ENCODE results near the gene CAPZA3.
"Not testable (repeated sequence)": the region's sequence is repeated elsewhere in the genome, so short reads cannot be mapped to it uniquely, and the experiment has no call there.

The CAPZA3 gene

DNA sequence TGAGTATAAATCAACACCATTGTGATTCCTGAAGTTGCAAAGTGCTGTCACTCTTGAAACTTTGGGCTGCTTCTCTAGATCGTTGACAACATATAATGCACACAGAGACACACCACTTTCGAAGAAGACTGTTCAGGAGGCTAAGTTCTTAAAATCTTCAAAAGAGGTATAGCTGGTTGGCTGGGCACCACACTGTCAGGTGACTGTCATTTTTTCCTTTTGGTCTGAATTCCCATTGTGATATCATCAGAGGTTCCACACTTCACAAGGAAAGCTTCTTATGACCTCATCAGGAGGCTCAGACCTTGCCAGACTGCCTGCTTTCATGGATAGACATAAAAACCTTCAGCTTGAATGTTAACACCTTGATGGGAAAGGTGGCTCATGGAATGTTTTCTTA, at the start of gene CAPZA3, which contains the start of gene PLCZ1:
CAPZA3 (plus strand) TSS at position 301 of the 400 bp plus-strand sequence. CDS start 150 bp downstream, outside the sequence.
PLCZ1 (minus strand) TSS at position 194 of the 400 bp plus-strand sequence. CDS start 641 bp downstream, outside the sequence.
- DNase-seq, result no peak

GRCh38 chr12:18689771-18690170, 48.1 kb upstream of the CAPZA3 start:
- DNase-seq, result no peak

GRCh38 chr12:18690653-18691052, 47.3 kb upstream of the CAPZA3 start:
- DNase-seq, result no peak

GRCh38 chr12:18693986-18694385, 43.9 kb upstream of the CAPZA3 start:
- DNase-seq, result not testable (repeated sequence)

- DNase-seq, result no peak
Observed at GRCh38 chr12:18696971-18697602, 40.8 kb upstream of the CAPZA3 start.

- DNase-seq, result no peak
Observed at GRCh38 chr12:18700271-18700670, 37.6 kb upstream of the CAPZA3 start.

DNA sequence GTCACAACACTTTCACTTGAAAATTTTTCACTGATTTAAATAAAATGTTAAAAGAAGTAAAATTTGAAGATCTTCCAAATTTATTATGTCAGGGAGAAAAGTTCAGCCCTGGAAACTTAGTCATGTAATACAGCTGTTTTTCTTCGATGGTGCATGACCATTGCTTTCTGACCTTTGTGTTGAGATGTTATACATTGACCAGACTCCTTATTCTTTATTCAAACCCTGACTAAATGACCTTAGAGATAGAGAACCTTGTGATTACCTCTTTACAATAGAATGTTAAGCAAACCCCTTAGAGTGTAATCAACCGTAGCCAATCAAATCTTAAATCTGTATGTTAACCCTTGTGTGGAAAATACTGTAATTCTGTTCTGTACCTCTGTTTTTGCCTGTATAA, 34.6 kb upstream of the CAPZA3 start:
- no peak for DNase-seq

GRCh38 chr12:18703911-18704310, 34.0 kb upstream of the CAPZA3 start:
- no peak for DNase-seq

GRCh38 chr12:18706798-18707197, 31.1 kb upstream of the CAPZA3 start:
- DNase-seq, result no peak

DNA sequence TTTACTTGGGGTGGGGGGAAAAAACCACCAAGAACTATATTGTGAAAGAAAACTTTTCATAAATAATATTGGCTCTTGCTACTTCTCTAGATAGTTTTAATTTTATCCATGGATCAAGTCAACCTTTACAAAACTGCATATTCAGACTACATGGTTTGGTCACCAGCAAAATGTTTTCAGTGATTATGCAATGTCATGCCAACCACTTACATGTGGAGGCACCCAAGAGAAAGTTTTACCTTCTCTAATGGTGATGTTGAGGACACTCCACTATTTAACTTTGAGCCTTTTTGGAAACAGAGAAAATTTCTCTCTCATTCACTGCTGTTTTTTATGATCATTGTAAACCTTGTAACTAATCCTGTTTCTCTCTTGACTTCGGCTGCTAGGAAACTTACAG, 21.7 kb upstream of the CAPZA3 start:
- no peak for DNase-seq

- DNase-seq, result no peak
Observed at GRCh38 chr12:18718462-18718861, 19.5 kb upstream of the CAPZA3 start.

GRCh38 chr12:18719922-18720510, 17.9 kb upstream of the CAPZA3 start:
- DNase-seq, result no peak

DNA sequence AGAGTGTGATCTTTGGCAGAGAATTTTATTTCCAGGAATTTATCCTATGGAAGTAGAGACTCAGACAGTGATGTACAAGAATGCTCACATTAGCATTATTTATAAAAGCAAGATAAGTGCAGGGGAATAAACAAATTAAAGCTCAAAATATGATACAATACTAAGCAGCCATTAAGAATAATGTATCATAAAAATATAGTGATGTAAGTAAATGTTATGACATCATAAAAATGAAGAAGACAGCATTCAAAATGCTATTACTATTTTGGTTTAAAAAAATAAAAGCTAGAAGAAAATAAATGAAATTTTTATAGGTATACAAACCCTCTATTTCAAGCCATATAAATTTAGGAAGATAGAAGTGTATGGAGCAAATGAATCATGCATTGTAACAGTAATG, 17.2 kb upstream of the CAPZA3 start:
- no peak for DNase-seq

DNA sequence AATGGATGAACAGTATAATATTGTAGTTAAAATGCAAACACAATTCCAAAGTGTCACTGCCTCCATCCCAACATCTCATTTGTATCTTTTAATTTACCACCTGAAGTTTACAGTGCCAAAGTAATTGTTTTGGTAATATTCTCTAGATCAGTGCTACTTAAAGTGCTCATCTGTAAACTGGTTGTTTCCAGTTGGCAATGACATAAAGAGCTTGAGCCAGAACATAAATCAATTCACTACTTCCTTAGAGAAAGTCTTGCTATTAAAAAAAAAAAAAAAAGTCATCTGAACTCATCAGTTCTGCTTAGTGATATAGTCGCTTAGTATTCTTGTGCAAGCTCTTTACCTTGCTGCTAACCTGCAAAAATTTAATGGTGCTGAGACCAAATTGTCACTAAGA, 16.5 kb upstream of the CAPZA3 start:
- no peak for DNase-seq

DNA sequence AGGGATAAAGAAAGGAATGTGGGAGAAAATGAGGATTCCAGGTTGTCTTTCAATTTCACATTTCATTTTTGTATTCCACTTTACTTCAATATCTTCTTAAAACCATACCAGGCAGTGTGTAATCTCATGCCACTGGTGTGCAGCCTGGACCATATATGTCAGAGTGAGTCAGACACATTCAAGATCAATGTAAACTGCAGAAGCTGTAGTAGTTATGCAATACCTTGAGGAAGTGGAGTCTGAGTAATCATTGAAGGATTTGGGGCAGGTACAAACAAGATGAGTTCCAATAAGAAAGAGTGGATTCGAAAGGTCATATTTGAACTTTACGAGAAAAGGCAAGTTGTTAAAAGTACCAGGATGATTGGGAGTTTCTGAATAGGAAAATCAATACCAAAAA, 14.2 kb upstream of the CAPZA3 start:
- no peak for DNase-seq

- no peak for DNase-seq
Observed at GRCh38 chr12:18731156-18731555, 6.8 kb upstream of the CAPZA3 start.

DNA sequence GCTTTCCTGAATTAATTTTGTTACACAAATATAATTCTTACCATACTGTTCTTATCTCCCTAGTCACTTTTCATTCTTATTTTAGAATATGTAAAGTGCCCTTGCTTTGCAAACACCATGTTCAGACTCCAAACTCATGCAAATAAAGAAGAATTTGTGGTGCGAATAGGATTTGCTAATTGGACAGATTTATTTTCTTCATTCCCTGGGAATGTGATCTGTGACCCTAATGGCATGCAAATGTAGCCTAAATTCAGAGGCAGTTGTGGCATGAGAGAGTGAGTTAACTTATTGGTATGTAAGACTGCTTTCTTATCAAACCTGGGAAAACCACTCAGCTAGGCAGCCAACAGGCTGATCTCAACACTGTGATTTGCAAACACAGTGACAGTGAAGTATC, 10.0 kb downstream of the CAPZA3 start:
- no peak for DNase-seq

DNA sequence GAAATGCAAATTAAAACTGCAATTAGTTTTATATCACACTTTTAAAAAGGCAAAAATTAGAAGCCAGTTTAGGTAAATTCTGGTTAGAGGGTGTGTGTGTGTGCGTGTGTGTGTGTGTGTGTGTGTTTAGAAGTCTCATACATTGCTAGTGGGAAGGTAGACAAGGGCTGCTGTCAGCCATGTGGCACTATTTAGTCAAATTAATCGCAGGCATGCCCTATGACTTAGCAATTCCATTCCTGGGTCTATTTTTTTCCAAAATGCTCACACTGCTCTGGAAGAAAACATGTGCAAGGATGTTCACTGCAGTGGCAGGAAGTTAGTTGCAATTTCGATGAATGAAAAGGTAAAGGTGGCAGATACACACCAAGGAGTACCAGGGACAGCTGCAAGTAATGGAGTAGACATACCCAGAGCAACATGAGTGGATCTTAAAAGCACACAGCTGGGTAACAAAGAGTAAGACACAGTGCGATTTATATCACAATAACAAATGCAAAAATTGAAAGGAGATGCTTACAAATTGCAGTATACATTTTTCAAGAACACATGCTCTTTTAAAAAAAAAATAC, 11.6 kb downstream of the CAPZA3 start:
- DNase-seq, result no peak

GRCh38 chr12:18750085-18750484, 12.2 kb downstream of the CAPZA3 start:
- no peak for DNase-seq

GRCh38 chr12:18751866-18752265, 13.9 kb downstream of the CAPZA3 start:
- no peak for DNase-seq

DNA sequence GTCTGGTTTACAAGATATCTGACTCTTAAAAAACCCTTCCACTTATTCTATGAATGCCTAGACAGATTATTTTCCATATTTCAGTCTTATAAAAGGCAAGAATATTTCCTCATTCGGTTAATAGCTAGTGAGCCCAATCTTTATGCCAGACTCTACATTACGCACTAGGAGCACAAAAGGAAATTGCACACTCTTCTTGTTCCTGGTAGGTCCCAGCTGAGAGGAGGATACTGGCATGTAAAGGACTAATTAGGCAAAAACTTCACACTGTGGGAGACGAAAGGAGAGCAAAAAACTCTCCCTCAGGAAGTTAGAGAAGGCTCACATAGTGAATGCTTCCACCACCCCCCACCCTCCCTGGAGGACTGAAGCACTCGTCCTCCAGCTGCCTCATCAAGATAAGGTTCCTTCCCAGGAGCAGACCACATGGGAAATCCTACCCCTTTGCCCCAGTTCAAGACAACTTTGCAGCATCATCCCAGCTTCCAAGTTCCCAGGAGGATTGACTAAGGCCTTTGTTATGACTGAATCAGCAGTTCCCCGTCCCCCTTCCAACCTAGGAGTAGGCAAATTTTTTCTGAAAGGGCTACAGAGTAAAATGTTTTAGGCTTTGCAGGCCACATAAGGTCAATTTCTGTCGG, 14.5 kb downstream of the CAPZA3 start:
- DNase-seq, result no peak

DNA sequence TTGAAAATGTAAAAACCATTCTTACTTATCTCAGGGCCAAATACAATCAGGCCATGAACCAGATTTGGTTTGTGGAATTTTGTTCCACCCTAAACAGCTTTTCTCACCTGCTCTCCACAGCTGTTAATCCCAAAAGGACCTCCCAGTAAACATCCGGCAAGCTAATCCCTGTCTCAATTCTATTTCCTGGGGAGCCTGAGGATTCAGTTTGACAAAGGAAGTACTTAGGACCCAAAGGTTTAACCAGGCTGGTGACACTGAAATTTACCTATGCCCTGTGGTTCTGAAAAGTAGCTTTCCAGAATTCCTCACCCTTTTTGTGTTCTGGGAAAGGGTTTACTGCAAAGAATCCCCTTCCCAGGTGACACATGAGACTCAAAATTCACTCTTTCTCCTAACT, 15.0 kb downstream of the CAPZA3 start:
- DNase-seq, result no peak

- no peak for DNase-seq
Observed at GRCh38 chr12:18753481-18754123, 15.7 kb downstream of the CAPZA3 start.
